GM19372 (cell line): ENCODE data around the gene CD4.

Experiments
- ATAC-seq: cut with Tn5 transposase; IDR thresholded peaks from one replicate; pipeline ENCODE4 v1.9.1; 2021; ENCODE audit warnings: mild to moderate bottlenecking, low read depth, moderate library complexity; ENCODE audit not compliant: unreplicated experiment

CD4 gene

DNA sequence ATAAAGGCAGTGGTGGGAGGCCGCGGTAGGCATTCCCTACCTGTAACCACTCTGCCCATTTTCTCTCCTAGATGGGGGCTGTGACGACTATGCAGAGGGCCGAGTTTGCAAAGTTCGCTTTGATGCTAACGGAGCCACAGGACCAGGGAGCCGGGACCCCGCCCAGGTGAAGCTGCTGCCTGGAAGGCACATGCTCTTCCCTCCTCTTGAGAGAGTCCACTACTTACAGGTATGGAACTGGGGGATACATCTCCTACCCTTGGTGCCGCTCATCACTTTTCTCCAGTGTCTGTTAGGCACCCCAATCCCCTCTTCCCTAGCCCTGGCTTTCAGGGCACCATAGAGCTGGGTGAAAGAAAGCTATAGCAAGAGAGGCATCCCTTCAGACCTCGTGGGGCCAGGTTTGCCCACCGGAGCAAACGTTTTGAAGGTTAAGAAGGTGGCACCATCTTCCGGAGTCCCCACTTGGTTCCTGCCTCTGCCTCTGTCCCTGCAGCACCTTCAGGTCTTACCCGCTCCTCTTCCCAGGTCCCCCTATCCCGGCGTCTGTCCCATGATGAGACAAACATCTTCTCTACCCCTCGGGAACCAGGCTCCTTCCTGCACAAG is 36.9 kb downstream of the CD4 start:
- no peak for ATAC-seq

DNA sequence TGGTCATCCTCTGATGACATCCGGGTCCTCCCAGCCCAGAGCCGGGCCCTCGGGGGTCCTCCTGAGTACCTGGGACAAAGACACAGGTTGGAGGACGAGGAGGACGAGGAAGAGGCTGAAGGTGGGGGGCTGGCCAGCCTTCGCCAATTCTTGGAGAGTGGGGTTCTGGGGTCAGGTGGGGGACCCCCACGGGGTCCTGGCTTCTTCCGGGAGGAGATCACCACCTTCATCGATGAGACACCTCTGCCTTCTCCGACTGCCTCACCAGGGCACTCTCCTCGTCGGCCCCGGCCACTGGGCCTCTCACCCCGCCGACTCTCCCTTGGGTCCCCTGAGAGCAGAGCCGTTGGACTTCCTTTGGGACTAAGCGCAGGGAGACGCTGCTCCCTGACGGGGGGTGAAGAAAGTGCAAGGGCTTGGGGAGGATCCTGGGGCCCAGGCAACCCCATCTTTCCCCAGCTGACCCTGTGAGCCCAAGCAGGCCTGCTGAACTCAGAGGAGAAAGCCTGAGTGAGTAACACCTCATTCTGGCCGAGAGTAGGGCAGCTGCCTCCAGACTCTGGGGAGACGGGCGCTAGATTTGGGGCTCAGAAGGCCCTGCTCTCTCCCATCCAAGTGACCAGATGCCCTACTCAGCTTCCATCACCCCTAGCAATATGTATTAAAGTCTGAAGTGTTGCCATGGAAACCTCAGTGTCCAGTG is 37.6 kb downstream of the CD4 start:
- ATAC-seq: no peak

DNA sequence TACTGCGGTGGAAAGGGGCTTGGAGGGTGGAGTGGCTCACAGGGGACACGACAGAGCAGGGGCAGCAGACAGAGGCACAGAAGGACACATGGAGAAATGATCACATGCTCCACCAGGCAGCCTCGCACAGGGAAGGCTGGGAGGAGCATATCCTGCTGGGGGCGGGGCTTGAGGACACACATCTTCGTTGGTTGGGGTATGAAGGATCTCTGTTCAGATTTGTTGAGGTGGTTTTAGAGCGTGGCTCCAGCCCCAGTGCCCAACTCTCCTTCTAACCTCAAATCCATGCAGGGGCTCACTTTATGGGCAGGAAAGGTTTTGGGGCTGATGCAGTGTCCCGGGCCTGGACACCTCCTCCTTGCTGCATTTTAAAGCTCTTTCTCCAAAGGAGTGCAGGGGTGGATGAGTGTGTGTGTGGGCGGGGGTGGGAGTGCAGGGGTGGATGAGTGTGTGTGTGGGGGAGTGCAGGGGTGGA is 38.1 kb downstream of the CD4 start:
- ATAC-seq: no peak

DNA sequence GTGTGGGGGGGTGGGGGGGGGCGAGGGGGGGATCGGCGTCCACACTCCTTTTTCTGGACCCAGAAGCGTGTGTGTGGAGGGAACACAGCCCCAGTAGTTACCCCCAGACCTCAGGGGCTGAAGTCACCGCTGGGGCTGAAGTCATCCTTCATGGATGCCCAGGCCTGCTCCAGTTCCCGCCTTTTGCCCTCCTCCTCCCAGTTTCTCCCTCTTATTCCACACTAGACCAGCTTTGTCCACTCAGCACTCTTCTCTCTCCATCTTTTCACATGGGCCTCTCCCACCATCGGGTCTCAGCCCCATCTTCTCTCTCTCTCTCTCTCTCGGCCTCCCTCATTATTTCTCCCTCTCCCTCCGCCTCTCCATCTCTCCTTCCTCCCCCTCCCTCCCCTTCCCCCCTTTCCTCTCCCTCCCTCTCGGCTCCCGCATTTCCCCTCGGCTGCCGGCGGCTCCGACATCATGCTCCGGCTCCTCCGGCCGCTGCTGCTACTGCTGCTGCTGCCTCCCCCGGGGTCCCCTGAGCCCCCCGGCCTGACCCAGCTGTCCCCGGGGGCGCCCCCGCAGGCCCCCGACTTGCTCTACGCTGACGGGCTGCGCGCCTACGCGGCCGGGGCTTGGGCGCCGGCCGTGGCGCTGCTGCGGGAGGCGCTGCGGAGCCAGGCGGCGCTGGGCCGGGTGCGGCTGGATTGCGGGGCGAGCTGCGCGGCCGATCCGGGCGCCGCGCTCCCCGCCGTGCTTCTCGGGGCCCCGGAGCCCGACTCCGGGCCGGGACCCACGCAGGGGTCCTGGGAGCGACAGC is 38.9 kb downstream of the CD4 start, which contains the start of gene P3H3:
TSS of gene P3H3 (plus strand) at position 426 of the 799 bp plus-strand sequence. CDS start at position 460, 34 bp downstream.
- no peak for ATAC-seq

DNA sequence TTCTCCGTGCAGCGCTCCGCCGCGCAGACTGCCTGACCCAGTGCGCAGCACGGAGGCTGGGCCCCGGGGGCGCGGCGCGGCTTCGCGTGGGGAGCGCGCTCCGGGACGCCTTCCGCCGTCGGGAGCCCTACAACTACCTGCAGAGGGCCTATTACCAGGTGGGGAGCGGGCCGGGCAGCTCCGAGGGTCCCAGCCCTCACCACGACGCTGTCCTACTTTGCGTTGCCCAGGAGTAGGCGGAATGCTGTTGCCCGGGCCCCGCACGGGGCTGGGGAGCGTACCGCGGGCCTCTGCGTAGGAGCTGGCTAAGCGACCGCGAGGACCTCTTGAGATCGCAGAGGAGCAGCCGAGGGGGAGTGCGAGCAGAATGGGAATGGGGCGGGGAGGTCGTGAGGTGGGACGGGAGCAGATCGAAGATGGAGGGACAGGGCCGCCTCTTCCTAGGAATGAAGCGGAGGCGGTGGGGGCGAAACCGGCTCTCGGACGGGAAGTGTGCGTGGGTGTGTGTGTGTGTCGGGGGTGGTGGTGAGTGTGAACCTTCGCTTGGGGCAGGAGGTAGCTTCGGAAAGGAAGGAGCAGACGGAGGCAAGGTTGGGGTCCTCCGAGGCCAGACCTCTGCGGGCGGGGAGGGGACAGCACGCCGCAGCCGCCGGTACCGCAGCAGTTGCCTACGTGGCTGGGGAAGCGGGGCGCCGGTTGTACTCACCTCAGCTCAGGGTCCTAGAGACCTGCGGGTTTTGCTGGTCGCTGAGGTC is 39.6 kb downstream of the CD4 start:
- no peak for ATAC-seq

DNA sequence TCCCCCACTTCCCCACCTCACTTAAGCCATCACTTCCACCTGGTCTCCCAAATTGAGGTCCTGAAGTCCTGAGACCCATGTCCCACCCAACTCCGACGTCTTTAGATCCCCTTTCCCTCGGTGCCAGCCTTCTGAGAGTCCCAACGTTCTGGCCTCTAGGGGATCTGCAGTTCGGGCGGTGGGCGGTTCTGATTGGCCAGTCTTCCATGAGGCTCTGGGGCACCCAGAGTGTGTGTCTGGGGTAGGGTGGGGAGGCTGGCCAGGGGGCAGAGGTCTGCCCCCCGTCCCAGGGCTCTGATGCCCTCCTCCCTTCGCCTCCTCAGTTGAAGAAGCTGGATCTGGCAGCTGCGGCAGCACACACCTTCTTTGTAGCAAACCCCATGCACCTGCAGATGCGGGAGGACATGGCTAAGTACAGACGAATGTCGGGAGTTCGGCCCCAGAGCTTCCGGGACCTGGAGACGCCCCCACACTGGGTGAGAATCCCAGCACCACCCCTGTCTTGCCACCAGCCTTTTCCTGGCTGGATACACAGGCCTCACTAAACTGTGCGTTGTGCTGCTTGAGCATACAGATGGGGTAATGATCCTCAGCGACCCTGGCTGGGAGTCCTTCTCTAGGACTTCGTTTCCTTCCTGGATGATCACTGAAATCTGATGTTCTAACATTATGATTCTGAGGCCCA is 40.4 kb downstream of the CD4 start:
- no peak for ATAC-seq

DNA sequence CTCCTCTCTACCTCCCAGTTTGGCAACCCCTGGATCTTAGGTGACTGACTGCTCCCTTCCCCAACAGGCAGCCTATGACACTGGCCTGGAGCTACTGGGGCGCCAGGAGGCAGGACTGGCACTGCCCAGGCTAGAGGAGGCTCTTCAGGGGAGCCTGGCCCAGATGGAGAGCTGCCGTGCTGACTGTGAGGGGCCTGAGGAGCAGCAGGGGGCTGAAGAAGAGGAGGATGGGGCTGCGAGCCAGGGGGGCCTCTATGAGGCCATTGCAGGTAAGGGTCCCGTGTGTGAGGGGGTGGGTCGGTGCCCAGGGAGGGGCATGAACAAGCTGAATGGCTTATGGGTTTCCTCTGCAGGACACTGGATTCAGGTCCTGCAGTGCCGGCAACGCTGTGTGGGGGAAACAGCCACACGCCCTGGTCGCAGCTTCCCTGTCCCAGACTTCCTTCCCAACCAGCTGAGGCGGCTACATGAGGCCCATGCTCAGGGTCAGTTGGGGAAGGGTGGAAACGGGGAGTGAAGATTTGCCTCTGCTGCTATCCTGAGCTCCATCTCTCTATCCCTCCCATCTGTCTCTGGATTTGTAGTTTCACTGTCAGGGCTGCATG is 41.1 kb downstream of the CD4 start:
- no peak for ATAC-seq

DNA sequence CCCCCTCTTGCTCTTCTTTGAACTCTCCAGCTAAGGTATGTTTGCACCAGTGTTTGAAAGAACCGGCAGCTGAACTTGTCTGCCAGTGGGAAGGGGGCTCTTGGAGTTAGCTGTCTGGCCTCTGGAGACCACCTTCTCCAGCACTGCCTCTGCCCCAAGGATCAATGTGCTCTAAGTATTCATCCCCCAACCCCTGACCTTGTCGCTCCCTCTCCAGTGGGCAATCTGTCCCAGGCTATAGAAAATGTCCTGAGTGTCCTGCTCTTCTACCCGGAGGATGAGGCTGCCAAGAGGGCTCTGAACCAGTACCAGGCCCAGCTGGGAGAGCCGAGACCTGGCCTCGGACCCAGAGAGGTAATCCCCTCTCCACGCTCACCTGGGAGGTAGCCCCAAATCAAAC is 41.7 kb downstream of the CD4 start:
- no peak for ATAC-seq

DNA sequence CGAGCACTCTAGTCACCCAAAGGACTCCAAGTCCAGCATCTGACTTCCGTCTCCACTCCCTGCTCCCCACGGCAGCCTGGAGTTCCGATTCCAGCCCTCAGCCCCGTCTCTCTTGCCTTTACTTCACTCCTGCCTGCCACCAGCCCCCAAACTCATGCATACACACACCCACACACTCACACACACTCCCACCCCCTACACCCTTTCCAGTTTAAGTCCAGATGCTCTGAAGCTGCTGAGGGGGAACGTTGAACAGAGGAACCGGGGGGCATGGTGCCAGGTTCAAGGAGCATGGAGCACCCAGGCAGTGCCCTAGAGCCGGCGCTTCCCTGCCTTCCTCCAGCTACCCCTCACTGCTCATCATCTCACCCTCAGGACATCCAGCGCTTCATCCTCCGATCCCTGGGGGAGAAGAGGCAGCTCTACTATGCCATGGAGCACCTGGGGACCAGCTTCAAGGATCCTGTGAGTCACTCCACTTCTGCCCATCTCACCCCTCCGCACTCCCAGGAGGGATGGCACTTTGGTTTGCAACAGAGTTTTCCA is 42.2 kb downstream of the CD4 start:
- no peak for ATAC-seq

DNA sequence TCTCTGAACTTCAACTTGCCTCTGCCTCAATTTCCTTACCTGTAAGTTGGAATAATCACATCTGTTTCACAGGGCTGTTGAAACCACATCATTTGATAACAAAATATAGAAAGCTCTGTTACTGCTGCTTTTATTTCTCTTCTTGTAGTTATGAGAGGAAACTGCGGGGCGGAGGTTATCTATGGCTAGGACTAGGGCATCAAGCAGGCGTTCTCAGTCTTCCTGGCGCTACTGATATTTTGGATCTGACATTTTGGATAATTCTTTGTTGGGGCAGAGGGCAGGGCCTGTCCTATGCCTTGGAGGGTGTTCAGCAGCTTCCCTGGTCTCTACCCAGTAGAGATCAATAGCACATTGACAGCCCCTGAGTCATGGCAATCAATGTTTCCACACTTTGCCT is 42.8 kb downstream of the CD4 start:
- ATAC-seq: no peak

DNA sequence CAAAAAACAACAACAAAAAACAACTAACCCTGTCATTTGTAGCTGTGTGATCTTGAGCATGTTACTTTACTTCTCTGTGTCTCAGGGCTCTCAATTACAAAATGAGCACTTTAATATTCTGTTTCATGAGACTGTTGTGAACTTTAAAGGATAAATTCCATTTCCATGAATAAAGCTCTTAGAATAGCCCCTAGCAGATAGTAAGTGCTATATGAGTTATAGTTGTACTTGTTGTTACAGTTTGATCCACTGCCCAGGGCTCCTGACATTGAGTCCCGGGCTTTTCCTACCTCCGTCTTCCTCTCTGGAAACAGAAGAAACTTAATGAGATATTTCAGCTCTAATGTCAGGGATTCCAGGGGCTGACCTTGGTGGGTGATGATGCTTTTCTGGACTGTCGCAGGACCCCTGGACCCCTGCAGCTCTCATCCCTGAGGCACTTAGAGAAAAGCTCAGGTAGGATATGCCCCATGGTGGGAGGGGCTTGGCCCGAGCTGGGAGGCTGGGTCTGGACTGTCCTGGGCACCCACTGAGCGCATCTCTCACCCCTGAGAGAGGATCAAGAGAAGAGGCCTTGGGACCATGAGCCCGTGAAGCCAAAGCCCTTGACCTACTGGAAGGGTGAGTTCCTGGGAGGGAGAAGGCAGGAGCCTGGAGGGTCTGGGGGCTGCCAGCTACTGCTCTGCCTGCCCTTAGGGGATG is 44.0 kb downstream of the CD4 start:
- ATAC-seq: no peak

DNA sequence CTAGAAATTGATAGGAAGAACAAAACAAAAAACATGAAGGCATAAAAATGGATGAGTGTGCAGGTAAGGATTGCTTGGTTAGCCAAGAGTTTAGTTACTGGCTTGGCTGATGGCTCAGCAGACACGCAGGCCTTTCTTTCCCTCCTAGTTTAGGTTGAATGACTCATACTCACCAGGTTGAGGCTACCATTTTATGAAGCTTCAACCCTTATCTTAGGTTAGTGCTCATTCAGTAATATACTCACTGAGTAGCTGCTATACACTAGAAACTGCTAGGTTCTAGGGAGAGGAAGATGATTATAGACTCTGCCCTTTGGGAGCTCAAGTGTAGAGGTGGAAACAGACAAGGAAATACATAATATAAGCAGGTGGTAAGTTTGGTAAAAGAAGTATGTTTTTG is 44.9 kb downstream of the CD4 start:
- no peak for ATAC-seq

DNA sequence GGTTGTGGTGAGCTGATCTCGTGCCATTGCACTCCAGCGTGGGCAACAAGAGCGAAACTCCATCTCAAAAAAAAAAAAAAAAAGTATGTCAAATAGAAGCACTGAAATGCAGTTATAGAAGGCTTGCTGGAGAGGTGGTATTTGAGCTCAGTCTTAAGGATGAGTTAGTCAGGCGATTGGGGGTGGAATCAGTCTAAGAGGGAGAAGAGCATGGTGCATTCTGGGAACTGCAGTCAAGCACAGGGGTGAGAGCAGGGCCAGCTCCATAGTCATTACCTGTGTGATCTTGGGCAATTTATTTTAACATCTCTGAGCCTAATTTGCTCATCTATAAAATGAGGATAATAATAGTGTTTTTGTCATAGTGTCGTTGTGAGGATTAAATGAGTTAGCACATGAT is 45.5 kb downstream of the CD4 start:
- no peak for ATAC-seq

DNA sequence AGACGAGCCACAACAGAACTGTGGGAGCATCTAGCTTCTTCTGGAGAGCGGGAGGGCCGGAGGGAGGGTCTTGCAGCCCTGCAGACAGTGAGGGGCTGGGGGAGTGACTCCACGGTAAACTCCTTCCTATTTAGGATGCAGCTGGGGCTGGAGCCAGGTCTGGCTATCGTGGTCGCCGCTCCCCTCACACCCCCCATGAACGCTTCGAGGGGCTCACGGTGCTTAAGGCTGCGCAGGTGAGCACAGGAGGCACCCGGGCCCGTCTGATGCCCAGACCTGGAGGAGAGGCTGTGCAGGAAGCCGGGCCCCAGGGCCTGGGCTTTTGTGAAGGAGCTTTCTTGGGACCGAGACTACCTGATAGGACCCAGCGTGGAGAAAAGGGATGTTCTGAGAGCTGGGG is 47.5 kb downstream of the CD4 start:
- ATAC-seq: no peak

DNA sequence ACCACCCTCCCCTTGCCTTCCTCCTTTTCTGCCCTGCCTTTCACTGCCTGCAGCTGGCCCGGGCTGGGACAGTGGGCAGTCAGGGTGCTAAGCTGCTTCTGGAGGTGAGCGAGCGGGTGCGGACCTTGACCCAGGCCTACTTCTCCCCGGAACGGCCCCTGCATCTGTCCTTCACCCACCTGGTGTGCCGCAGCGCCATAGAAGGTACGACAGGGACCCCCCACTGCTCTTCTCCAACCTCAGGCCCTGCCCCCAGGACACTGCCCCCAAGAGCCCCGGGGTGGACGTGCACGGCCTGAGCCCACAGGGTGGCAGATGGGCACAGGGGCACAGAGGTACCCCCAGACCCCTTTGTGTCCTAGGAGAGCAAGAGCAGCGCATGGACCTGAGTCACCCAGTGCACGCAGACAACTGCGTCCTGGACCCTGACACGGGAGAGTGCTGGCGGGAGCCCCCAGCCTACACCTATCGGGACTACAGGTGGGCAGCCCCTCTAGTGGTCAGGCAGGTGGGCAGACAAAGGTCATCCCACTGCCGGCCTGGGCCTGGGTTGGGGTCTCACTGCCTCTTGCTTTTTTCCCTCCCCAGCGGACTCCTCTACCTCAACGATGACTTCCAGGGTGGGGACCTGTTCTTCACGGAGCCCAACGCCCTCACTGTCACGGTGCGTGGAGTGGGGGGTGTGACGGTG is 48.2 kb downstream of the CD4 start:
- no peak for ATAC-seq

DNA sequence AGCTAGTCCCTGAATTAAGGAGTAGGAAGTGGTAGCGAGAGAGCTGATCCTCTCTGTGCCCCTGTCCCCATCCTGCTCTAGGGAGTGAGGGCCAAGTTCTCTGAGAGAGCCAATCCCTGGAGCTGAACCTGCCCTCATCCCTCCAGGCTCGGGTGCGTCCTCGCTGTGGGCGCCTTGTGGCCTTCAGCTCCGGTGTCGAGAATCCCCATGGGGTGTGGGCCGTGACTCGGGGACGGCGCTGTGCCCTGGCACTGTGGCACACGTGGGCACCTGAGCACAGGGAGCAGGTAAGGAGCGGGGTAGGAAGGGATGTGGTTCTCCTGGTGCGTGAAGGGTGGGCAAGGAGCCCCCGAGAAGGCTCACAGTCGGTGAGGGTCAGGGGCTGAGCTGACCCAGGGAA is 49.5 kb downstream of the CD4 start:
- ATAC-seq: no peak

DNA sequence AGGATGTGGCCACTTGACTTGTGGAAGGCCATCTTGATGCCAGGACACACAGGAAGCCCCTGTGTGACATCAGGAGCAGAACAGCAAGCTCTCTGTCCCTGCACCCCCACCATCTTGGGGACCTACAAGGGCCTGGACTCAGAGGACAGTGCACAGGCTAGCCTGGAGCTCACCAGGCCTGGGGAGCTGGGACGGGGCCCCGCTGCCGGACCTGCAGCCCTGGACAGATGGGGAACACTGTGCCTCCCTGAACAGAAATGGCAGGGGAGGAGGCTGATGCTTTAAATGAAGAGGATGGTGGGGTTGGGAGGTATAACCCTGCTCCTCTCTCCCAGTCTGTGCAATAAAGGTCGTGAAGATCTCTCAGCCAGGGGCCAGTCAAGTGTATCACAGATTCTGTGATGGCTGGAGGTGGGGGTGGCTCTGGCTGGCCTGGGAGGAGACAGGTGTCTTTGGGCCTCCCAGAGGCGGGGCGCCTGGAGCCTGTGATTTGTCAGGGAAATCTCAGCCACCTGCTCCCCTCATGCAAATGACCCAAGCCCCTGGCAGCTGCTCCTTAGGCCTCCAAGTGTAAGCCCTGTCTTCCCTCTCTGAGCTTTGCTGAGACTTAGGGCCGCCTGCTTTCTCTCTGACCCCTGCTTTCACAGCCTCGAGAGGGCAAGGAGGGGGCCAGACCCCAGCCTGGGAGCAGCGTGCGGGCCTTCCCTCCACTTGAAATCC is 50.3 kb downstream of the CD4 start:
- no peak for ATAC-seq

DNA sequence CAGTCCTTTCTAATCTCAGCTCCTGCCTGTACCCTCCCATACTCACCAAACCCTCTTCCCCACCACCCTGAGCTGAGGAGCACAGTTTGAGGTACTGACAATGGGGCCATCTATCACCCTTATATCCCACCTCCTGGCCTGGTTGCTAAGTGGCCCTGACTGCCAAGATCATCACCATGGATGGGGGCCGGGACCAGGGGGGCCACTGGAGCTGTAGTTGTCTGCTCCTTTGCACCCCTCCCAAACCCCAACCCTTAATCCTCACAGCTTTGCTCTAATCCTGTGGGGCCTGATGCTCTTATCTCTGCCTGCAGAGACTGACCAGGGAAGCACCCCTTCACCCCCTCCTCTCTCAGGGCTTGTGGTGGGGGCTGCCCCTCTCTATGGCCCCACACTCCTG is 51.0 kb downstream of the CD4 start:
- ATAC-seq: no peak
